Liver (tissue), 9 donors: ENCODE measurements around the gene MSL1. TPM values are rescaled to one million over a fixed set of nuclear protein-coding genes. Genes with fewer than 3 reads are reported as not detected.

Experiments
- DNase-seq: peaks from one replicate; pipeline ENCODE4 v3.0.0-alpha.2; 2017; ENCODE audit warnings: low spot score
- H3K27ac ChIP-seq, 2 donors: one replicate each; pipeline ENCODE4 v1.7.0; 2013; ENCODE audit warnings: inconsistent platforms in 2 of 2, low read length in 2 of 2, control low read depth in 1 of 2, low read depth in 1 of 2, mild to moderate bottlenecking in 1 of 2
- H3K27me3 ChIP-seq, 4 donors: one replicate each; pipeline versions ENCODE4 v1.6.1 to v1.7.0; 2013; ENCODE audit warnings: low read length in 3 of 4, inconsistent platforms in 1 of 4, mild to moderate bottlenecking in 1 of 4, moderate library complexity in 1 of 4; ENCODE audit not compliant: control insufficient read depth in 4 of 4, insufficient read depth in 4 of 4
- H3K36me3 ChIP-seq, 4 donors: one replicate each; pipeline versions ENCODE4 v1.6.1 to v1.7.0; 2013; ENCODE audit warnings: low read length in 3 of 4, mild to moderate bottlenecking in 3 of 4, low read depth in 1 of 4, moderate library complexity in 1 of 4; ENCODE audit not compliant: control insufficient read depth in 4 of 4, insufficient read depth in 3 of 4
- H3K4me1 ChIP-seq, 4 donors: one replicate each; pipeline versions ENCODE4 v1.6.1 to v1.7.0; 2013; ENCODE audit warnings: low read length in 3 of 4, mild to moderate bottlenecking in 3 of 4, moderate library complexity in 1 of 4; ENCODE audit not compliant: control insufficient read depth in 4 of 4, insufficient read depth in 4 of 4
- H3K4me3 ChIP-seq, 3 donors: one replicate each; pipeline versions ENCODE4 v1.6.1 to v1.7.0; 2013; ENCODE audit warnings: low read length in 3 of 3, control low read depth in 1 of 3, low read depth in 1 of 3, mild to moderate bottlenecking in 1 of 3
- H3K9ac ChIP-seq, 2 donors: one replicate each; pipeline ENCODE4 v1.7.0; 2013; ENCODE audit warnings: low read length in 2 of 2, mild to moderate bottlenecking in 2 of 2, moderate library complexity in 2 of 2, control low read depth in 1 of 2, low read depth in 1 of 2
- H3K9me3 ChIP-seq, 4 donors: one replicate each; pipeline versions ENCODE4 v1.6.1 to v1.7.0; 2013; ENCODE audit warnings: low read length in 3 of 4; ENCODE audit not compliant: control insufficient read depth in 4 of 4
- EGR1 ChIP-seq, 2 donors: IDR thresholded peaks; 2 replicates each; pipeline ENCODE4 v1.6.1; 2016 to 2018; ENCODE audit warnings: antibody characterized with exemption in 2 of 2, low read depth in 2 of 2
- FOXA1 ChIP-seq: IDR thresholded peaks from 2 replicates; pipeline ENCODE4 v1.6.1; 2016; ENCODE audit warnings: antibody characterized with exemption
- GABPA ChIP-seq, 2 donors: IDR thresholded peaks in 1 of 2; conservative IDR thresholded peaks in 1 of 2; 2 replicates each; pipeline ENCODE4 v1.6.1; 2016; ENCODE audit warnings: antibody characterized with exemption in 2 of 2, mild to moderate bottlenecking in 1 of 2, moderate library complexity in 1 of 2
- HNF4G ChIP-seq: IDR thresholded peaks from 2 replicates; pipeline ENCODE4 v1.6.1; 2016; ENCODE audit warnings: antibody characterized with exemption
- JUND ChIP-seq, 2 donors: IDR thresholded peaks; 2 replicates each; pipeline ENCODE4 v1.6.1; 2016; ENCODE audit warnings: antibody characterized with exemption in 2 of 2
- MAX ChIP-seq: IDR thresholded peaks from 2 replicates; pipeline ENCODE4 v1.6.1; 2016; ENCODE audit warnings: antibody characterized with exemption
- RXRA ChIP-seq, 2 donors: IDR thresholded peaks; 2 replicates each; pipeline ENCODE4 v1.6.1; 2017 to 2018; ENCODE audit warnings: antibody characterized with exemption in 2 of 2, mild to moderate bottlenecking in 1 of 2
- WGBS: extraction: QIAGEN DNeasy Blood & Tissue Kit; methylation state at CpG from one replicate; pipeline ENCODE4 v1.1.7; 2013; 5-methylcytosine and 5-hydroxymethylcytosine counted together
- polyA plus RNA-seq, 2 donors: library from polyadenylated mRNA; stranded (reverse) in 1 of 2; unstranded in 1 of 2; fragments of 200-250 nt in 1 of 2; fragments of >200 nt in 1 of 2; fragmentation: Nextera tagmentation in 1 of 2; extraction: Ambion mirVana in 1 of 2; gene quantifications; one replicate each; pipeline versions ENCODE4 v1.2.1 to v1.2.3, GENCODE V29; 2013 to 2015
- total RNA-seq, 2 donors: library from RNA; depleted of rRNA; stranded (reverse); fragments of >200 nt; gene quantifications; one replicate each; pipeline ENCODE4 v1.2.3, GENCODE V29; 2014
- donor health status: healthy.
- donor health status: healthy.
- donor health status: healthy.
- donor health status: healthy.
- donor health status: healthy.

MSL1 gene
- total and polyA plus RNA-seq, 4 donors = 7.9 to 43.7 (median 23.6) TPM

GRCh38 chr17:40181205-40181604 lies 59.4 kb downstream of the MSL1 start (continued):
- TF ChIP-seq EGR1 (IDR thresholded peaks at IDR 0.05; ENCODE audit: low read depth in 2 of 2) (no peak), RXRA (IDR thresholded peaks at IDR 0.05) (no peak), FOXA1 (no peak), HNF4G (no peak), GABPA (IDR thresholded peaks at IDR 0.05 in 1 of 2, conservative IDR thresholded peaks at IDR 0.05 in 1 of 2) (no peak)

GRCh38 chr17:40182606-40183005 lies 60.8 kb downstream of the MSL1 start:
- peaks cover 14 to 35% (median 24%) of the 10 kb centered on the region in 4 donors for H3K4me1 ChIP-seq
- no peak for DNase-seq
- no peak for TF ChIP-seq FOXA1
- TF ChIP-seq RXRA (IDR thresholded peaks at IDR 0.05) = no peak
- TF ChIP-seq JUND (IDR thresholded peaks at IDR 0.05) = no peak
- TF ChIP-seq MAX = no peak
- no peak overlapping the region for H3K4me3 ChIP-seq
- H3K27ac ChIP-seq = no peak overlapping the region
- H3K9ac ChIP-seq = no peak overlapping the region
- no peaks in the 10 kb centered on the region for H3K9me3 ChIP-seq
- no peaks in the 10 kb centered on the region for H3K27me3 ChIP-seq
- WGBS = 91% methylated on average over 6 of the region's 6 CpGs
- H3K36me3 ChIP-seq = peaks cover 0 to 2% (median 0%) of the 10 kb centered on the region in 4 donors

Other genes with a start within 250 kb of the MSL1 start
- gene GSDMB, start 203.3 kb upstream of the MSL1 start, total RNA-seq = 10 to 100 TPM; 10.3 to 35.1 TPM
- gene GSDMB, start 203.3 kb upstream of the MSL1 start, polyA plus RNA-seq = 1 to 10 TPM; 4.2 to 7.9 TPM
- 100 to 1,000 TPM; 138 to 141 TPM for gene ORMDL3, start 194.4 kb upstream of the MSL1 start, total RNA-seq
- 100 to 1,000 TPM in 1 of 2 donors, 10 to 100 TPM in 1; 71.0 to 112 TPM for gene ORMDL3, start 194.4 kb upstream of the MSL1 start, polyA plus RNA-seq
- gene LRRC3C, start 194.2 kb upstream of the MSL1 start, total RNA-seq = under 1 TPM in 1 of 2 donors, not detected in 1; 0.17 TPM
- gene LRRC3C, start 194.2 kb upstream of the MSL1 start, polyA plus RNA-seq = under 1 TPM; 0.08 to 0.24 TPM
- gene GSDMA, start 159.0 kb upstream of the MSL1 start, total RNA-seq = under 1 TPM; 0.08 to 0.23 TPM
- gene GSDMA, start 159.0 kb upstream of the MSL1 start, polyA plus RNA-seq = under 1 TPM; 0.06 to 0.18 TPM
- 10 to 100 TPM; 62.3 to 80.7 TPM for gene PSMD3, start 141.2 kb upstream of the MSL1 start, total RNA-seq
- 10 to 100 TPM; 30.7 to 70.4 TPM for gene PSMD3, start 141.2 kb upstream of the MSL1 start, polyA plus RNA-seq
- gene CSF3, start 106.5 kb upstream of the MSL1 start, total RNA-seq = not detected
- gene CSF3, start 106.5 kb upstream of the MSL1 start, polyA plus RNA-seq = not detected
- 10 to 100 TPM; 31.0 to 37.1 TPM for gene MED24, start 67.6 kb upstream of the MSL1 start, total RNA-seq
- gene MED24, start 67.6 kb upstream of the MSL1 start, polyA plus RNA-seq = 10 to 100 TPM; 19.2 to 27.2 TPM
- 10 to 100 TPM in 1 of 2 donors, 1 to 10 TPM in 1; 8.5 to 10.3 TPM for gene THRA, start 59.0 kb upstream of the MSL1 start, total RNA-seq
- gene THRA, start 59.0 kb upstream of the MSL1 start, polyA plus RNA-seq = 1 to 10 TPM; 3.2 to 6.3 TPM
- 1 to 10 TPM in 1 of 2 donors, under 1 TPM in 1; 0.84 to 2.3 TPM for gene NR1D1, start 21.4 kb upstream of the MSL1 start, total RNA-seq
- gene NR1D1, start 21.4 kb upstream of the MSL1 start, polyA plus RNA-seq = 10 to 100 TPM in 1 of 2 donors, 1 to 10 TPM in 1; 8.8 to 13.7 TPM
- gene CASC3, start 18.6 kb downstream of the MSL1 start, total RNA-seq = 10 to 100 TPM; 17.1 to 17.9 TPM
- 10 to 100 TPM; 11.4 to 12.9 TPM for gene CASC3, start 18.6 kb downstream of the MSL1 start, polyA plus RNA-seq
- 1 to 10 TPM; 1.9 to 3.2 TPM for gene RAPGEFL1, start 55.5 kb downstream of the MSL1 start, total RNA-seq
- under 1 TPM; 0.82 to 0.98 TPM for gene RAPGEFL1, start 55.5 kb downstream of the MSL1 start, polyA plus RNA-seq
- gene WIPF2, start 97.3 kb downstream of the MSL1 start, total RNA-seq = 1 to 10 TPM; 4.9 to 5.6 TPM
- 1 to 10 TPM; 4.4 to 5.6 TPM for gene WIPF2, start 97.3 kb downstream of the MSL1 start, polyA plus RNA-seq
- gene CDC6, start 165.9 kb downstream of the MSL1 start, total RNA-seq = 10 to 100 TPM in 1 of 2 donors, 1 to 10 TPM in 1; 2.3 to 16.5 TPM
- 1 to 10 TPM in 1 of 2 donors, under 1 TPM in 1; 0.54 to 2.6 TPM for gene CDC6, start 165.9 kb downstream of the MSL1 start, polyA plus RNA-seq
- gene RARA, start 187.2 kb downstream of the MSL1 start, total RNA-seq = 10 to 100 TPM in 1 of 2 donors, 1 to 10 TPM in 1; 8.7 to 12.9 TPM
- gene RARA, start 187.2 kb downstream of the MSL1 start, polyA plus RNA-seq = 10 to 100 TPM in 1 of 2 donors, 1 to 10 TPM in 1; 6.6 to 26.2 TPM
- under 1 TPM; 0.47 to 0.59 TPM for gene GJD3, start 242.8 kb downstream of the MSL1 start, total RNA-seq
- gene GJD3, start 242.8 kb downstream of the MSL1 start, polyA plus RNA-seq = under 1 TPM in 1 of 2 donors, not detected in 1; 0.48 TPM